HCT116 (cell line): Measurements from ENCODE around the gene DCDC2. TPM values are rescaled to one million over a fixed set of nuclear protein-coding genes. Genes with fewer than 3 reads are reported as not detected.

Experiments
- ATAC-seq: fragments of 200-7000 bp; cut with Tn5 transposase; 2 replicates; pipeline ENCODE4 v1.9.1; 2020; ENCODE audit warnings: mild to moderate bottlenecking, moderate library complexity
- BruUV-seq: library from RNA; stranded (reverse); fragments of 400-500 nt; replicated peaks from 2 replicates; lab custom pipeline; 2021; lab: Mats Ljungman, UMichigan
- CTCF ChIA-PET: fragments of 300-600 bp; sonication (Branson Sonifier 250); formaldehyde crosslinking; loops from one replicate; lab custom pipeline; 2021; ENCODE audit warnings: antibody characterized with exemption; lab: Charles Lee
- POLR2A ChIA-PET: fragments of 300-600, 350-600 bp; sonication (Branson Sonifier 250); formaldehyde crosslinking; loops from one replicate; lab custom pipeline; 2021; ENCODE audit warnings: antibody characterized with exemption; lab: Charles Lee
- RAD21 ChIA-PET, 2 experiments: fragments of 300-600 bp; sonication (Branson Sonifier 250); formaldehyde crosslinking; loops; one replicate each; lab custom pipeline; 2023; ENCODE audit warnings: low total read pairs in 2 of 2; ENCODE audit not compliant: uncharacterized antibody in 2 of 2, unreplicated experiment in 2 of 2, low non-redundant PET in 1 of 2; lab: Charles Lee
- DNase-seq: peaks from one replicate; pipeline ENCODE4 v3.0.0-alpha.2; 2010; ENCODE audit warnings: low read depth, low spot score
- H2AFZ ChIP-seq: fragments of 200-600 bp; shearing (Covaris generic), sonication (generic); 2 replicates; pipeline ENCODE4 v1.6.1; 2017; ENCODE audit warnings: low read depth, mixed run types, mixed read lengths, antibody characterized with exemption, low read length; ENCODE audit not compliant: poor library complexity, severe bottlenecking
- H3K27ac ChIP-seq: 2 replicates; pipeline ENCODE4 v1.5.1; 2012; ENCODE audit warnings: low read depth, low read length
- H3K27me3 ChIP-seq: fragments of 200-600 bp; sonication (generic); 2 replicates; pipeline ENCODE4 v1.6.1; 2016; ENCODE audit warnings: mixed run types, low read length, mixed read lengths; ENCODE audit not compliant: insufficient read depth
- H3K36me3 ChIP-seq, 2 experiments: fragments of 200-500 bp in 1 of 2; fragments of 200-600 bp in 1 of 2; sonication (Bioruptor generic) in 1 of 2; sonication (generic) in 1 of 2; 2 replicates each; pipeline versions ENCODE4 v1.5.1 to v1.6.1; 2014 to 2016; ENCODE audit warnings: low read length in 2 of 2, inconsistent platforms in 1 of 2, mixed read lengths in 1 of 2, mixed run types in 1 of 2; ENCODE audit not compliant: insufficient read depth in 2 of 2, control insufficient read depth in 1 of 2
- H3K4me1 ChIP-seq, 2 experiments: fragments of 200-600 bp in 1 of 2; sonication (generic) in 1 of 2; 2 replicates each; pipeline versions ENCODE4 v1.5.1 to v1.6.1; 2012 to 2017; ENCODE audit warnings: low read length in 2 of 2, inconsistent platforms in 1 of 2, mild to moderate bottlenecking in 1 of 2, mixed read lengths in 1 of 2, mixed run types in 1 of 2, moderate library complexity in 1 of 2; ENCODE audit not compliant: insufficient read depth in 2 of 2, control insufficient read depth in 1 of 2
- H3K4me2 ChIP-seq: fragments of 200-600 bp; sonication (generic); 2 replicates; pipeline ENCODE4 v1.6.1; 2017; ENCODE audit warnings: mixed run types, low read length, mixed read lengths
- H3K4me3 ChIP-seq, 2 experiments: fragments of 200-600 bp in 1 of 2; sonication (generic) in 1 of 2; replicated peaks in 1 of 2; 2 replicates each; pipeline ENCODE4 v1.5.1; 2011 to 2016; ENCODE audit warnings: low read length in 2 of 2, control low read depth in 1 of 2, low read depth in 1 of 2, mild to moderate bottlenecking in 1 of 2, mixed read lengths in 1 of 2, mixed run types in 1 of 2
- H3K79me2 ChIP-seq: fragments of 200-600 bp; sonication (generic); 2 replicates; pipeline ENCODE4 v1.6.1; 2017; ENCODE audit warnings: mild to moderate bottlenecking, mixed run types, low read length, moderate library complexity, mixed read lengths; ENCODE audit not compliant: insufficient read depth
- H3K9ac ChIP-seq: fragments of 200-600 bp; sonication (generic); 2 replicates; pipeline ENCODE4 v1.6.1; 2016; ENCODE audit warnings: low read length, mixed read lengths
- H3K9me2 ChIP-seq: fragments of 200-600 bp; sonication (generic), shearing (Covaris generic); 2 replicates; pipeline ENCODE4 v1.6.1; 2017; ENCODE audit warnings: mixed run types, mild to moderate bottlenecking, moderate library complexity; ENCODE audit not compliant: insufficient read depth
- H3K9me3 ChIP-seq, 2 experiments: fragments of 200-500 bp in 1 of 2; fragments of 200-600 bp in 1 of 2; sonication (Bioruptor generic) in 1 of 2; sonication (generic) in 1 of 2; 2 replicates each; pipeline ENCODE4 v1.6.1; 2014 to 2017; ENCODE audit warnings: low read length in 2 of 2, mixed read lengths in 2 of 2, inconsistent platforms in 1 of 2, low read depth in 1 of 2, mild to moderate bottlenecking in 1 of 2, mixed run types in 1 of 2, moderate library complexity in 1 of 2; ENCODE audit not compliant: control insufficient read depth in 1 of 2, insufficient read depth in 1 of 2
- H4K20me1 ChIP-seq: fragments of 200-600 bp; sonication (generic), shearing (Covaris generic); 2 replicates; pipeline ENCODE4 v1.6.1; 2017; ENCODE audit warnings: mixed run types, mild to moderate bottlenecking, moderate library complexity; ENCODE audit not compliant: insufficient read depth
- ELF1 ChIP-seq: IDR thresholded peaks from 2 replicates; pipeline ENCODE4 v1.6.1; 2012; ENCODE audit warnings: low read depth, borderline replicate concordance
- EZH2phosphoT487 ChIP-seq: fragments of 200-600 bp; IDR thresholded peaks from 2 replicates; pipeline ENCODE4 v1.6.1; 2018; ENCODE audit warnings: antibody characterized with exemption, borderline replicate concordance
- FOSL1 ChIP-seq: IDR thresholded peaks from 2 replicates; pipeline ENCODE4 v1.6.1; 2012; ENCODE audit warnings: low read depth
- YY1 ChIP-seq: IDR thresholded peaks from 2 replicates; pipeline ENCODE4 v1.6.1; 2011; ENCODE audit warnings: low read length, low read depth, moderate library complexity, mild to moderate bottlenecking; ENCODE audit not compliant: insufficient replicate concordance; ENCODE audit errors: extremely low read depth
- intact Hi-C: fragments of 100-400 bp; cut with micrococcal nuclease; formaldehyde crosslinking; loops from 2 replicates; pipeline ENCODE4 v1.10.0; 2022
- total RNA-seq: library from RNA; stranded (reverse); gene quantifications from one replicate; pipeline ENCODE4 v1.2.1, GENCODE V29; 2021; ENCODE audit not compliant: unreplicated experiment
- TF ChIP-seq, protein P1 (sequence below): IDR thresholded peaks from 2 replicates; pipeline ENCODE4 v1.6.1; 2011; ENCODE audit warnings: mild to moderate bottlenecking, low read length, moderate library complexity; ENCODE audit not compliant: insufficient replicate concordance; ENCODE audit errors: extremely low read depth

Gene DCDC2
- total RNA-seq, 1 experiment from 2014 or later: 0.17 TPM

DNA sequence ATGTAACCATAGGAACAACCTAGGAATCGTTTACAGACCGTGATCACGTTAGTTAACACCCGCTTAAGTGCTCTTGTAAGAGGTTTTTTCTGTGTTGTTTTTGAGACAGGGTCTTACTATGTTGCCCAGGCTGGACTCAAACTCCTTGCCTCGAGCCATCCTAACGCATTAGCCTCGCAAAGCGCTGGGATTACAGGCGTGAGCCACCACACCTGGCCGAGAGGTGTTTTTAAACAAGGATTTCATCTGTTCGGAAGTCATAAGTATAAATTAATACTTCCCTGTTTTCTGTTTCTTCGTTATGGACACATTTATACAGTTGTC, 45.6 kb upstream of the DCDC2 start:
- no peak for DNase-seq
- ChIA-PET RAD21 (no interaction called here), CTCF (interaction anchor here (2.6 kb wide), 1 partner anchor 14 kb away, joined by 23 read pairs; no protein-coding TSS in a partner anchor), POLR2A (no interaction called here)
- Histone ChIP-seq H3K9ac (peak overlapping the region; percentile 97), H3K4me3 (peak overlapping the region; percentile 75 to 90), H3K9me3 (no peaks in the 10 kb centered on the region), H3K4me1 (peaks cover 2 to 20% of the 10 kb centered on the region in 2 experiments; a peak in 3 of 4 replicates), H3K27ac (peak overlapping the region; percentile 67), H2AFZ (no peak overlapping the region), H4K20me1 (no peaks in the 10 kb centered on the region; the same call in 1 of the 2 replicates), H3K27me3 (no peaks in the 10 kb centered on the region), H3K79me2 (peaks cover 61% of the 10 kb centered on the region), H3K36me3 (peaks cover 17 to 19% of the 10 kb centered on the region in 2 experiments), H3K9me2 (no peaks in the 10 kb centered on the region), H3K4me2 (peak overlapping the region; percentile 71)
- intact Hi-C loops: loop anchor here (10.0 kb wide), 1 partner anchor 371 kb away; the partner anchor contains the start of gene GMNN
- ATAC-seq: no peak; the same call in 1 of the 2 replicates
- TF ChIP-seq YY1 (no peak), EZH2phosphoT487 (no peak), ELF1 (no peak), FOSL1 (no peak)
- TF ChIP-seq, protein P1, sequence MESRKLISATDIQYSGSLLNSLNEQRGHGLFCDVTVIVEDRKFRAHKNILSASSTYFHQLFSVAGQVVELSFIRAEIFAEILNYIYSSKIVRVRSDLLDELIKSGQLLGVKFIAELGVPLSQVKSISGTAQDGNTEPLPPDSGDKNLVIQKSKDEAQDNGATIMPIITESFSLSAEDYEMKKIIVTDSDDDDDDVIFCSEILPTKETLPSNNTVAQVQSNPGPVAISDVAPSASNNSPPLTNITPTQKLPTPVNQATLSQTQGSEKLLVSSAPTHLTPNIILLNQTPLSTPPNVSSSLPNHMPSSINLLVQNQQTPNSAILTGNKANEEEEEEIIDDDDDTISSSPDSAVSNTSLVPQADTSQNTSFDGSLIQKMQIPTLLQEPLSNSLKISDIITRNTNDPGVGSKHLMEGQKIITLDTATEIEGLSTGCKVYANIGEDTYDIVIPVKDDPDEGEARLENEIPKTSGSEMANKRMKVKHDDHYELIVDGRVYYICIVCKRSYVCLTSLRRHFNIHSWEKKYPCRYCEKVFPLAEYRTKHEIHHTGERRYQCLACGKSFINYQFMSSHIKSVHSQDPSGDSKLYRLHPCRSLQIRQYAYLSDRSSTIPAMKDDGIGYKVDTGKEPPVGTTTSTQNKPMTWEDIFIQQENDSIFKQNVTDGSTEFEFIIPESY: no peak
- BruUV-seq: no TSS peak
